C4-2B (cell line): ENCODE results near the gene CFAP65.

Experiments used
- CTCF ChIP-seq: fragments of 450-650 bp; conservative IDR thresholded peaks from 2 replicates; pipeline ENCODE4 v1.5.1; 2017; ENCODE audit warnings: mild to moderate bottlenecking
- ZFX ChIP-seq: fragments of 450-650 bp; IDR thresholded peaks from 2 replicates; pipeline ENCODE4 v1.6.1; 2017

DNA sequence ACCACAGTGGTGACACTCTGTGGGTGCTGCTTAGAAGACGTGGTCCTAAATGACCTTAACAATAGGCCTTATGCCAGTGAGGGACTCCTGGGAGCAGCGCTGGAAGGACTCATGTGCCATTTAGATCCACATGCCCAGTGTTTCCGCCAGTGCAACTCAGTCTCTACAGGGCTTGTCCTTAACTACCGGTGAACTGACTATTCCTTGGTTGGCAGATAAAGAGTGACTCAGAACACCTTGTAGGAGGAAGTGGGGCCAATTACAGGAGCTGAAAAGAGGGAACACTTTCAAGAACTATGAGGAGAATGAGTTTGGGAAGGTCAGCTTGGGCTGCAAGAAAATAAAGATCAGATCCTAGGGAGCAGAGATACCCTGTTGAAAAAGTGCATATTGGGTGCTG, 83.6 kb downstream of the CFAP65 start:
- TF ChIP-seq CTCF = no peak
- TF ChIP-seq ZFX = no peak
